ENCODE measurements around the gene PADI6.

Gene PADI6

DNA sequence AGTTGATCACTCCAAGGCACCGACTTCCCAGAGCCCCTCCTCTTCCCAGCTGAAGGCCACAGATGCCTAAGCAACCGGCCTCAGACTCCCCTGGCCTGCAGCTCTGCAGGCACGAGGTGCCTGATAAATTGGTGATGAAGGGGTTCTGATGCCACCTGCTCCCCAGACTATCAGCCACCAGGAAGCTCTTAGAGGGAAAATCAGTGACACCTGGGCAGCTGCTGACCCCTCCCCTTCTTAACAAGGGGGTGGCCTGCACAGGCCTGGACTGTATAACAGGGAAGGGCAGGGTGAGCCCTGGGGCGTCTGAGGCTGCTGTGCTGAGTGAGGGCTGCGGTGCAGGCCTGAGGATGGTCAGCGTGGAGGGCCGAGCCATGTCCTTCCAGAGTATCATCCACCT is at the start of gene PADI6:
TSS of gene PADI6 (plus strand) at position 301 of the 400 bp plus-strand sequence. CDS start at position 351, 50 bp downstream.
- H3K36me3 ChIP-seq (ENCODE audit: control insufficient read depth in 2 of 2, insufficient read depth in 1 of 2, low read length in 2 of 2) = no peaks in the 10 kb centered on the region
- H3K4me3 ChIP-seq (ENCODE audit: low read depth, low read length) = no peak within 1 kb of the TSS
- ChIA-PET CTCF (interaction anchor here (0.7 to 1.3 kb wide), 6 partner anchors 9 to 326 kb away, joined by 3 to 8 read pairs (median 3); no protein-coding TSS in a partner anchor), POLR2A (no interaction called here)
- no peak within 1 kb of the TSS for H3K27ac ChIP-seq (ENCODE audit: extremely low read depth, low read depth, low read length)
- H3K4me1 ChIP-seq (ENCODE audit: control insufficient read depth, insufficient read depth, low read length) = no peaks in the 10 kb centered on the region
- H3K9me3 ChIP-seq (ENCODE audit: control insufficient read depth, insufficient read depth, low read depth, low read length) = no peaks in the 10 kb centered on the region
- TF ChIP-seq, protein P1, sequence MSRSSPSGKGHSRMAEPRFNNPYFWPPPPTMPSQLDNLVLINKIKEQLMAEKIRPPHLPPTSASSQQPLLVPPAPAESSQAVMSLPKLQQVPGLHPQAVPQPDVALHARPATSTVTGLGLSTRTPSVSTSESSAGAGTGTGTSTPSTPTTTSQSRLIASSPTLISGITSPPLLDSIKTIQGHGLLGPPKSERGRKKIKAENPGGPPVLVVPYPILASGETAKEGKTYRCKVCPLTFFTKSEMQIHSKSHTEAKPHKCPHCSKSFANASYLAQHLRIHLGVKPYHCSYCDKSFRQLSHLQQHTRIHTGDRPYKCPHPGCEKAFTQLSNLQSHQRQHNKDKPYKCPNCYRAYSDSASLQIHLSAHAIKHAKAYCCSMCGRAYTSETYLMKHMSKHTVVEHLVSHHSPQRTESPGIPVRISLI (tag by site-specific recombination; IDR thresholded peaks at IDR 0.05) = no peak
- no peak for TF ChIP-seq YY1 (tag by site-specific recombination; IDR thresholded peaks at IDR 0.05)
- no peak for TF ChIP-seq ZNF202 (tag by site-specific recombination; IDR thresholded peaks at IDR 0.05; ENCODE audit: borderline replicate concordance)
- no peak for TF ChIP-seq ZNF561 (tag by site-specific recombination; IDR thresholded peaks at IDR 0.05; ENCODE audit: borderline replicate concordance)
- TF ChIP-seq ZFP41 (tag by site-specific recombination; IDR thresholded peaks at IDR 0.05; ENCODE audit: borderline replicate concordance) = no peak
- TF ChIP-seq ZNF292 (tag by site-specific recombination; IDR thresholded peaks at IDR 0.05; ENCODE audit: borderline replicate concordance, low read depth) = no peak
- TF ChIP-seq ZNF169 (tag by site-specific recombination; IDR thresholded peaks at IDR 0.05) = no peak
- TF ChIP-seq KLF9 (tag by site-specific recombination; IDR thresholded peaks at IDR 0.05; ENCODE audit: low read depth) = no peak
- TF ChIP-seq, protein P2, sequence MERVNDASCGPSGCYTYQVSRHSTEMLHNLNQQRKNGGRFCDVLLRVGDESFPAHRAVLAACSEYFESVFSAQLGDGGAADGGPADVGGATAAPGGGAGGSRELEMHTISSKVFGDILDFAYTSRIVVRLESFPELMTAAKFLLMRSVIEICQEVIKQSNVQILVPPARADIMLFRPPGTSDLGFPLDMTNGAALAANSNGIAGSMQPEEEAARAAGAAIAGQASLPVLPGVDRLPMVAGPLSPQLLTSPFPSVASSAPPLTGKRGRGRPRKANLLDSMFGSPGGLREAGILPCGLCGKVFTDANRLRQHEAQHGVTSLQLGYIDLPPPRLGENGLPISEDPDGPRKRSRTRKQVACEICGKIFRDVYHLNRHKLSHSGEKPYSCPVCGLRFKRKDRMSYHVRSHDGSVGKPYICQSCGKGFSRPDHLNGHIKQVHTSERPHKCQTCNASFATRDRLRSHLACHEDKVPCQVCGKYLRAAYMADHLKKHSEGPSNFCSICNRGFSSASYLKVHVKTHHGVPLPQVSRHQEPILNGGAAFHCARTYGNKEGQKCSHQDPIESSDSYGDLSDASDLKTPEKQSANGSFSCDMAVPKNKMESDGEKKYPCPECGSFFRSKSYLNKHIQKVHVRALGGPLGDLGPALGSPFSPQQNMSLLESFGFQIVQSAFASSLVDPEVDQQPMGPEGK (tag by site-specific recombination; IDR thresholded peaks at IDR 0.05) = no peak
- no peak for TF ChIP-seq SCRT1 (tag by site-specific recombination; IDR thresholded peaks at IDR 0.05; ENCODE audit: borderline replicate concordance)
- TF ChIP-seq ZNF707 (tag by site-specific recombination; IDR thresholded peaks at IDR 0.05) = no peak
- TF ChIP-seq, protein P3, sequence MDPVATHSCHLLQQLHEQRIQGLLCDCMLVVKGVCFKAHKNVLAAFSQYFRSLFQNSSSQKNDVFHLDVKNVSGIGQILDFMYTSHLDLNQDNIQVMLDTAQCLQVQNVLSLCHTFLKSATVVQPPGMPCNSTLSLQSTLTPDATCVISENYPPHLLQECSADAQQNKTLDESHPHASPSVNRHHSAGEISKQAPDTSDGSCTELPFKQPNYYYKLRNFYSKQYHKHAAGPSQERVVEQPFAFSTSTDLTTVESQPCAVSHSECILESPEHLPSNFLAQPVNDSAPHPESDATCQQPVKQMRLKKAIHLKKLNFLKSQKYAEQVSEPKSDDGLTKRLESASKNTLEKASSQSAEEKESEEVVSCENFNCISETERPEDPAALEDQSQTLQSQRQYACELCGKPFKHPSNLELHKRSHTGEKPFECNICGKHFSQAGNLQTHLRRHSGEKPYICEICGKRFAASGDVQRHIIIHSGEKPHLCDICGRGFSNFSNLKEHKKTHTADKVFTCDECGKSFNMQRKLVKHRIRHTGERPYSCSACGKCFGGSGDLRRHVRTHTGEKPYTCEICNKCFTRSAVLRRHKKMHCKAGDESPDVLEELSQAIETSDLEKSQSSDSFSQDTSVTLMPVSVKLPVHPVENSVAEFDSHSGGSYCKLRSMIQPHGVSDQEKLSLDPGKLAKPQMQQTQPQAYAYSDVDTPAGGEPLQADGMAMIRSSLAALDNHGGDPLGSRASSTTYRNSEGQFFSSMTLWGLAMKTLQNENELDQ (tag by site-specific recombination; IDR thresholded peaks at IDR 0.05; ENCODE audit: low read depth) = no peak
- TF ChIP-seq ZNF626 (tag by site-specific recombination; IDR thresholded peaks at IDR 0.05) = no peak

DNA sequence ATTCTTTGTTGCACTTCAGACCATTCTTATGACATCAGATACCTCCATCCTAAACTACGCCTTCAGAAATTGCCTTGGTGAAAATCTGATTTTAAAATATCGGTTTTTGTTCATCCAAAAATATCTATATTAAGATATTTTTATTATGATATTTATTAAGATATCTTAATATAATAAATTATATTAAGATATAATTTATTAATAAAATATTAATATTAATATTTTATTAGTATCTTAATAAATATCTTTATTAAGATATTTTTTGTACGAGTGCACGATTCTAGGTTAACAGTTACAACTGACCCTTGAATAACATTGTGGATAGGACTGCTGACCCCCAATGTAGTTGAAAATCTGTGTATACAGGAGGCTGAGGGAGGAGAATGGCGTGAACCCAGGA is 43.1 kb upstream of the PADI6 start:
- ChIA-PET CTCF (no interaction called here), POLR2A (no interaction called here)
- H3K27ac ChIP-seq (ENCODE audit: extremely low read depth, low read depth, low read length) = no peak overlapping the region
- no peak overlapping the region for H3K4me3 ChIP-seq (ENCODE audit: low read depth, low read length)
- H3K36me3 ChIP-seq (ENCODE audit: control insufficient read depth in 2 of 2, insufficient read depth in 1 of 2, low read length in 2 of 2) = no peaks in the 10 kb centered on the region
- H3K9me3 ChIP-seq (ENCODE audit: control insufficient read depth, insufficient read depth, low read depth, low read length) = no peaks in the 10 kb centered on the region
- TF ChIP-seq SCRT2 (tag by site-specific recombination; IDR thresholded peaks at IDR 0.05) (no peak), ZNF155 (tag by site-specific recombination; IDR thresholded peaks at IDR 0.05) (no peak), GLI4 (tag by site-specific recombination; IDR thresholded peaks at IDR 0.05) (no peak)
- TF ChIP-seq, protein P4, sequence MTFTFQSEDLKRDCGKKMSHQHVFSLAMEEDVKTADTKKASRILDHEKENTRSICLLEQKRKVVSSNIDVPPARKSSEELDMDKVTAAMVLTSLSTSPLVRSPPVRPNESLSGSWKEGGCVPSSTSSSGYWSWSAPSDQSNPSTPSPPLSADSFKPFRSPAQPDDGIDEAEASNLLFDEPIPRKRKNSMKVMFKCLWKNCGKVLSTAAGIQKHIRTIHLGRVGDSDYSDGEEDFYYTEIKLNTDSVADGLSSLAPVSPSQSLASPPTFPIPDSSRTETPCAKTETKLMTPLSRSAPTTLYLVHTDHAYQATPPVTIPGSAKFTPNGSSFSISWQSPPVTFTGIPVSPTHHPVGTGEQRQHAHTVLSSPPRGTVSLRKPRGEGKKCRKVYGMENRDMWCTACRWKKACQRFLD (tag by site-specific recombination; IDR thresholded peaks at IDR 0.05) = no peak
- TF ChIP-seq, protein P5, sequence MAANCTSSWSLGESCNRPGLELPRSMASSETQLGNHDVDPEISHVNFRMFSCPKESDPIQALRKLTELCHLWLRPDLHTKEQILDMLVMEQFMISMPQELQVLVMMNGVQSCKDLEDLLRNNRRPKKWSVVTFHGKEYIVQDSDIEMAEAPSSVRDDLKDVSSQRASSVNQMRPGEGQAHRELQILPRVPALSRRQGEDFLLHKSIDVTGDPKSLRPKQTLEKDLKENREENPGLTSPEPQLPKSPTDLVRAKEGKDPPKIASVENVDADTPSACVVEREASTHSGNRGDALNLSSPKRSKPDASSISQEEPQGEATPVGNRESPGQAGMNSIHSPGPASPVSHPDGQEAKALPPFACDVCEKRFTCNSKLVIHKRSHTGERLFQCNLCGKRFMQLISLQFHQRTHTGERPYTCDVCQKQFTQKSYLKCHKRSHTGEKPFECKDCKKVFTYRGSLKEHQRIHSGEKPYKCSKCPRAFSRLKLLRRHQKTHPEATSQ (tag by site-specific recombination; IDR thresholded peaks at IDR 0.05) = no peak
- TF ChIP-seq, protein P6, sequence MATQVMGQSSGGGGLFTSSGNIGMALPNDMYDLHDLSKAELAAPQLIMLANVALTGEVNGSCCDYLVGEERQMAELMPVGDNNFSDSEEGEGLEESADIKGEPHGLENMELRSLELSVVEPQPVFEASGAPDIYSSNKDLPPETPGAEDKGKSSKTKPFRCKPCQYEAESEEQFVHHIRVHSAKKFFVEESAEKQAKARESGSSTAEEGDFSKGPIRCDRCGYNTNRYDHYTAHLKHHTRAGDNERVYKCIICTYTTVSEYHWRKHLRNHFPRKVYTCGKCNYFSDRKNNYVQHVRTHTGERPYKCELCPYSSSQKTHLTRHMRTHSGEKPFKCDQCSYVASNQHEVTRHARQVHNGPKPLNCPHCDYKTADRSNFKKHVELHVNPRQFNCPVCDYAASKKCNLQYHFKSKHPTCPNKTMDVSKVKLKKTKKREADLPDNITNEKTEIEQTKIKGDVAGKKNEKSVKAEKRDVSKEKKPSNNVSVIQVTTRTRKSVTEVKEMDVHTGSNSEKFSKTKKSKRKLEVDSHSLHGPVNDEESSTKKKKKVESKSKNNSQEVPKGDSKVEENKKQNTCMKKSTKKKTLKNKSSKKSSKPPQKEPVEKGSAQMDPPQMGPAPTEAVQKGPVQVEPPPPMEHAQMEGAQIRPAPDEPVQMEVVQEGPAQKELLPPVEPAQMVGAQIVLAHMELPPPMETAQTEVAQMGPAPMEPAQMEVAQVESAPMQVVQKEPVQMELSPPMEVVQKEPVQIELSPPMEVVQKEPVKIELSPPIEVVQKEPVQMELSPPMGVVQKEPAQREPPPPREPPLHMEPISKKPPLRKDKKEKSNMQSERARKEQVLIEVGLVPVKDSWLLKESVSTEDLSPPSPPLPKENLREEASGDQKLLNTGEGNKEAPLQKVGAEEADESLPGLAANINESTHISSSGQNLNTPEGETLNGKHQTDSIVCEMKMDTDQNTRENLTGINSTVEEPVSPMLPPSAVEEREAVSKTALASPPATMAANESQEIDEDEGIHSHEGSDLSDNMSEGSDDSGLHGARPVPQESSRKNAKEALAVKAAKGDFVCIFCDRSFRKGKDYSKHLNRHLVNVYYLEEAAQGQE (tag by site-specific recombination; IDR thresholded peaks at IDR 0.05) = no peak
- no peaks in the 10 kb centered on the region for H3K4me1 ChIP-seq (ENCODE audit: control insufficient read depth, insufficient read depth, low read length)
